ENCODE data around the gene POLK. TPM values are rescaled to one million over a fixed set of nuclear protein-coding genes. Genes with fewer than 3 reads are reported as not detected.
"Not testable (repeated sequence)": the region's sequence is repeated elsewhere in the genome, so short reads cannot be mapped to it uniquely, and the experiment has no call there.

The POLK gene
- total RNA-seq, 1 experiment from 2014 or later = 27.7 TPM

- H3K4me3 ChIP-seq = no peak overlapping the region
- DNase-seq = no peak
These were observed 36.1 kb downstream of the POLK start for GRCh38 chr5:75547812-75548211.

DNA sequence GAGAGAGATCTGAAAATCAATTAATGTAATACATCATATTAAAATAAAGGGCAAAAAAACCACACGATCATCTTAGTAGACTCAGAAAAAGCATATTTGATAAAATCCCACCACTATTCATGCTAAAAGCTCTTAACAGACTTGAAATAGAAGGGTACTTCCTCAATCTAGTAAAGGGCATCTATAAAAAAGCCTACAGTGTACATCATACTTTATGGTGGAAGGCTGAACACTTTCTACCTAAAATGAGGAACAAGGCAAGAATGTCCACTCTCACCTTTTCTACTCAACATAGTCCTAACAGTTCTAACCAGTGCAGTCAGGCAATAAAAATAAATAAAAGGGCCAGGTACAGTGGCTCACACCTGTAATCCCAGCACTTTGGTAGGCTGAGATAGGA lies 38.9 kb downstream of the POLK start:
- no peak overlapping the region for H3K4me3 ChIP-seq
- H3K27me3 ChIP-seq = no peaks in the 10 kb centered on the region
- H3K36me3 ChIP-seq = peaks cover 17% of the 10 kb centered on the region
- no peaks in the 10 kb centered on the region for H3K9me3 ChIP-seq (replicated peaks)
- no peaks in the 10 kb centered on the region for H3K4me1 ChIP-seq
- no peak overlapping the region for H3K27ac ChIP-seq
- DNase-seq = no peak

More at GRCh38 chr5:75547812-75548211, 36.1 kb downstream of the POLK start:
- H3K9me3 ChIP-seq (replicated peaks) = no peaks in the 10 kb centered on the region
- peaks cover 11% of the 10 kb centered on the region for H3K36me3 ChIP-seq
- H3K27me3 ChIP-seq = no peaks in the 10 kb centered on the region
- H3K4me1 ChIP-seq = no peaks in the 10 kb centered on the region
- H3K27ac ChIP-seq = no peak overlapping the region

- Histone ChIP-seq H3K9me3 (replicated peaks) (no peaks in the 10 kb centered on the region), H3K36me3 (peaks cover 17% of the 10 kb centered on the region), H3K4me1 (no peaks in the 10 kb centered on the region), H3K4me3 (no peak overlapping the region), H3K27me3 (no peaks in the 10 kb centered on the region), H3K27ac (no peak overlapping the region)
- DNase-seq = no peak
These were observed 39.8 kb downstream of the POLK start for GRCh38 chr5:75551471-75551870.

GRCh38 chr5:75552764-75553163 lies 41.1 kb downstream of the POLK start:
- Histone ChIP-seq H3K4me1 (no peaks in the 10 kb centered on the region), H3K27me3 (no peaks in the 10 kb centered on the region), H3K36me3 (peaks cover 17% of the 10 kb centered on the region), H3K9me3 (replicated peaks) (no peaks in the 10 kb centered on the region), H3K4me3 (no peak overlapping the region), H3K27ac (no peak overlapping the region)
- no peak for DNase-seq

DNA sequence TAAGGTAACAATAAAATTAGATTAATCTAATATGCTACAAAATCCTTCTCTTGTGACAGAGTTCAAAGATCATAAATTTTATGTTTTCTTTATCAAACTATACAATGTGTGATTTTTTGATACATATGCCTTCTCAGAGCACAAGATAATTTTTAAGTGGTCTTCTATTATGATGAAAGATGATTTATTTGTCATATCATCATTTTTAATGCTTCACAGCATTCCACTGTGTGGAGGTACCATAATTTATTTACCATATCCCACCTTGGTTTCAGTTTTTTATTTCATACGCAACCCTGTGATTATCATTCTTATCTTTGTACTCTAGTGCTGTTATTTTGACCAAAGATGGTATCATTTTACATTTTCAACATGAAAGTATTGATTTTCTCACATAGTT lies 41.7 kb downstream of the POLK start:
- H3K4me3 ChIP-seq = no peak overlapping the region
- H3K27ac ChIP-seq = no peak overlapping the region
- no peaks in the 10 kb centered on the region for H3K9me3 ChIP-seq (replicated peaks)
- peaks cover 17% of the 10 kb centered on the region for H3K36me3 ChIP-seq
- H3K4me1 ChIP-seq = no peaks in the 10 kb centered on the region
- no peaks in the 10 kb centered on the region for H3K27me3 ChIP-seq
- DNase-seq = no peak

- Histone ChIP-seq H3K4me3 (no peak overlapping the region), H3K4me1 (no peaks in the 10 kb centered on the region), H3K27ac (no peak overlapping the region), H3K36me3 (peaks cover 8% of the 10 kb centered on the region), H3K9me3 (replicated peaks) (peaks cover 6% of the 10 kb centered on the region; the same call in 1 of the 2 replicates), H3K27me3 (no peaks in the 10 kb centered on the region)
- DNase-seq = no peak
These were observed 46.5 kb downstream of the POLK start for GRCh38 chr5:75558221-75558620.

- Histone ChIP-seq H3K4me3 (no peak overlapping the region), H3K36me3 (peaks cover 2% of the 10 kb centered on the region), H3K27me3 (no peaks in the 10 kb centered on the region), H3K4me1 (no peaks in the 10 kb centered on the region), H3K9me3 (replicated peaks) (peaks cover 6% of the 10 kb centered on the region; the same call in 1 of the 2 replicates), H3K27ac (no peak overlapping the region)
- DNase-seq = no peak
These were observed 47.4 kb downstream of the POLK start for GRCh38 chr5:75558981-75559632.

DNA sequence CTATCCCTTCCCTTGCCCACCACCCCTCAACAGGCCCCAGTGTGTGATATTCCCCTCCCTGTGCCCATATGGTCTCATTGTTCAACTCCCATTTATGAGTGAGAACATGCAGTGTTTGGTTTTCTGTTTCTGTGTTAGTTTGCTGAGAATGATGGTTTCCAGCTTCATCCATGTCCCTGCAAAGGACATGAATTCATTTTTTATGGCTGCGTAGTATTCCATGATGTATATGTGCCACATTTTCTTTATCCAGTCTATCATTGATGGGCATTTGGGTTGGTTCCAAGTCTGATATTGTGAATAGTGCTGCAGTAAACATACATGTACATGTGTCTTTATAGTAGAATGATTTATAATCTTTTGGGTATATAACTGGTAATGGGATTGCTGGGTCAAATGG lies 49.0 kb downstream of the POLK start:
- not testable (repeated sequence) for H3K4me1 ChIP-seq; DNase-seq; H3K27ac ChIP-seq; H3K4me3 ChIP-seq; H3K36me3 ChIP-seq; H3K9me3 ChIP-seq (replicated peaks); H3K27me3 ChIP-seq

- not testable (repeated sequence) for DNase-seq; H3K4me3 ChIP-seq; H3K9me3 ChIP-seq (replicated peaks); H3K36me3 ChIP-seq; H3K27me3 ChIP-seq
- Histone ChIP-seq H3K27ac (peak overlapping the region; percentile 62), H3K4me1 (peaks cover 15% of the 10 kb centered on the region)
These were observed 54.5 kb downstream of the POLK start for GRCh38 chr5:75565991-75566709.

DNA sequence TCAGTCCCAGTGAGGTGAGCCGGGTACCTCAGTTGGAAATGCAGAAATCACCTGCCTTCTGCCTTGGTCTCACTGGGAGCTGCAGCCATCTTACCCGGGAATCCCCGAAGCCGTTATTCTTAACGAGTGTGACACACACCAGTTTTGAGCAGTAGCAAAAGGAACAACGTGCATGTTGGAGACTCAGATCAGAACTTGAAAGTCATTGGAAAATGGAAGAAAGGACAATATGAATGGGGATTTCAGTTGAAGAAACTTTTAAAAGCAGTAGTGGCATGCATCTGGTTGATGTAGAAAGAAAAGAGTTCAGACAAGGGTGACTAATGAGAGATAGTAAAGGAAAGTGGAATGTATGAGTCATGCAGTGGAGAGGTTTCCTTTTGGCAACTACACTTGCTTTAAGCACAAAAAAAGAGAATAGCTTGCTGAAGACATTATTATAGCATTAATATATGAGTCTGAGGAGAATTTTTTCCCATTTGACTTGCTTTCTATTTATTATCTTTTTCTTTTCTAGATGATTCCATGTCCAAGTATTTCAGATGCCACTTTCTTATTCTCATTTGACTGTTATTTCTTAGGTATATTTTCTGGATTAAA lies 55.1 kb downstream of the POLK start:
- Histone ChIP-seq H3K4me1 (peaks cover 15% of the 10 kb centered on the region), H3K36me3 (peaks cover 7% of the 10 kb centered on the region), H3K9me3 (replicated peaks) (no peaks in the 10 kb centered on the region; the same call in 1 of the 2 replicates), H3K27ac (peak overlapping the region; percentile 62), H3K27me3 (no peaks in the 10 kb centered on the region), H3K4me3 (no peak overlapping the region)
- peak; percentile 9 to 54 for DNase-seq

DNA sequence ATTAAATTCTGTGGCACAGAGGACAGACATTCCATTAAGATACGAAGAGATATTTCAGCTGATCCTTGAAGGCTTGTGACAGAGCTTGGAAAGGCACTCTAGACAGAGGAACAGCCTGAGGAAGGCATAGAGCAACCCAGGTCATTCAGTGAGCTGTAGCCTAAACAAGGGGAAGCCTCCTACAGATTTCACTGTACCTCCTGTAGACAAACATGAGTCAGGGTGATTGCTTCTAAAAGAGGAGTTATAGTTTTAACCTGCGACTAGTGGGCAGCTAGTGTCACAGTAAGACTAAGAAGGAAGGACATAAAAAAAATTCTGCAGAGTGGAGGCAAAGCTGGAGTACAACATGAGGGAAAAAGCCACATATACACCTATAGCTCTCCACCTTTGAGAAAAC lies 56.0 kb downstream of the POLK start:
- Histone ChIP-seq H3K27me3 (no peaks in the 10 kb centered on the region), H3K9me3 (replicated peaks) (no peaks in the 10 kb centered on the region), H3K4me1 (peaks cover 15% of the 10 kb centered on the region), H3K36me3 (peaks cover 7% of the 10 kb centered on the region), H3K4me3 (no peak overlapping the region), H3K27ac (peak overlapping the region; percentile 62; the same call in 1 of the 2 replicates)
- DNase-seq = no peak

DNA sequence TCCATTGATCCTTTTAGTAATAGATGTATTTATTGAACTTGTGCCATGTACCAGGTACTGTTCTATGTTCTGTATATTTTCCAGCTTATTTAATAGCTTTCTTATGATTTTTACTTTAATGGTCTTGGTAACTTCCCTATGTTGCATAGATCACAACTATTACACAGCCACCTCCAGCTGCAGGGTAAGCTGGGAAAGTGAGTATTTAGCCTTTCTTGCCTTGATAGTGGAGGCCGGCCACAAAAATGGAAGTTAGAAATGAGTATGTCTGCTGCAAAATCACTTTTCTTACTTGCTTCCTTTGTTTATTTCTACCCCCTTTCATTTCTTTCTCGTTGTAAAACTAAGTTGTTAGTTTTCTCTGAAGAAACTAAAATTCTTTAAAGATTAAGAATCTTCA lies 56.5 kb downstream of the POLK start:
- no peak overlapping the region for H3K4me3 ChIP-seq
- no peaks in the 10 kb centered on the region for H3K9me3 ChIP-seq (replicated peaks)
- peaks cover 15% of the 10 kb centered on the region for H3K4me1 ChIP-seq
- no peak overlapping the region for H3K27ac ChIP-seq
- no peaks in the 10 kb centered on the region for H3K27me3 ChIP-seq
- peaks cover 7% of the 10 kb centered on the region for H3K36me3 ChIP-seq
- no peak for DNase-seq

GRCh38 chr5:75571547-75571946 lies 59.9 kb downstream of the POLK start:
- Histone ChIP-seq H3K27me3 (no peaks in the 10 kb centered on the region), H3K4me1 (peaks cover 13% of the 10 kb centered on the region), H3K4me3 (no peak overlapping the region), H3K36me3 (peaks cover 6% of the 10 kb centered on the region), H3K9me3 (replicated peaks) (no peaks in the 10 kb centered on the region), H3K27ac (no peak overlapping the region)
- no peak for DNase-seq

DNA sequence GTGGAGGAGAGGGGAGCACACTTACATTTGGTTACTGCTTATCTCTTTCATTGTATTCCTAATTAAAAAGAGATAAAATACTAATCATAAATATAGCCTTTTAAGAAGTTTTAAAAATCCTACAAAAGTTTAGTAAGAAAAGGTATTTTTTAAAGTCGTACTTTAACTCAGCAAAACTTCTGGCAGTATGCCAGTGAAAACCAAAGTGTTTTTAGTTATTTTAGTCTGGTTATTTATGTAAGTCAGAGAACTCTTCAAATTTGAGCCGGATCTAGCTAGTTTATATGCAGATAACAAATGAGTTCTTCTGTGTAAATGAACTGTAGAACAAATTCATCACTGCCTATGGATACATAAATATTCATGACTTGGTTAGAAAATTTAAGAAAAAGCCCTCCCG lies 63.1 kb downstream of the POLK start:
- no peaks in the 10 kb centered on the region for H3K27me3 ChIP-seq
- H3K4me1 ChIP-seq = no peaks in the 10 kb centered on the region
- no peak overlapping the region for H3K27ac ChIP-seq
- H3K4me3 ChIP-seq = no peak overlapping the region
- no peak for DNase-seq
- no peaks in the 10 kb centered on the region for H3K9me3 ChIP-seq (replicated peaks)
- H3K36me3 ChIP-seq = peaks cover 11% of the 10 kb centered on the region

DNA sequence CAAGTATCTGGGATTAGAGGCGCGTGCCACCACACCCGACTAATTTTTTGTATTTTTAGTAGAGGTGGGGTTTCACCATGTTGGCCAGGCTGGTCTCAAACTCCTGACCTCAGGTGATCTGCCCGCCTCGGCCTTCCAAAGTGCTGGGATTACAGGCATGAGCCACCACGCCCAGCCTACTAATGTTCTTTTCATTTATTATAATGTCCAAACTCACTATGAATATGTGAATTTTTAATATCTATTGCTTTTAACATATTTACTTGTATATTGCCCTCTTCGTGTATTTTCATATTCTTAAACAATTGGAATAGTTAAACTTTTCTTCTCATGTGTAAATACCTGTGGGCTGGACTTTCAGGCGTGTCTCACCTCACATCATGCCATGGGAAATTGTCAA lies 66.6 kb downstream of the POLK start:
- not testable (repeated sequence) for H3K9me3 ChIP-seq (replicated peaks); H3K27me3 ChIP-seq; DNase-seq; H3K27ac ChIP-seq; H3K4me1 ChIP-seq; H3K4me3 ChIP-seq
- peaks cover 16% of the 10 kb centered on the region for H3K36me3 ChIP-seq

Measured in SJCRH30 (cell line).